GM12875 (cell line): Measurements from ENCODE around the gene USP17L15.
"Not testable (repeated sequence)": the region's sequence is repeated elsewhere in the genome, so short reads cannot be mapped to it uniquely, and the experiment has no call there.

Experiments
- H3K4me3 ChIP-seq: one replicate; pipeline ENCODE4 v1.5.1; 2011; ENCODE audit warnings: low read depth, low read length, control low read depth

The USP17L15 gene

DNA sequence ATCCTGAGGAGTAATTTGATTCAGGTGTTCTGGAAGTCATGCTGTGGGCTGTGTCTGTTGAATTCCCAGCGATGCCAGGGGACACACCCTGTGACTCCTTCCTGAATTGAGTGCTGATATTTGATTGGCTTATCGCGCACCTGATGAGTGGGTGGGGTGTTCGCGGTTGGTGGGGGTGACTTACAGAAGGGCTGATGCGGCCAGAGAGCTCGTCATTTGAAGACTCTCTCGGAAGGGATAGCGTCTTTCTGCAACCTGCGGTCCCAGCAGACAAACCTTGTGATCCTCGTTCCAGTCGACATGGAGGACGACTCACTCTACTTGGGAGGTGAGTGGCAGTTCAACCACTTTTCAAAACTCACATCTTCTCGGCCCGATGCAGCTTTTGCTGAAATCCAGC is at the start of gene USP17L15:
Gene USP17L15 (plus strand): TSS at position 301 of the 400 bp plus-strand sequence. CDS start 0 bp downstream, at position 301.
- not testable (repeated sequence) for H3K4me3 ChIP-seq

DNA sequence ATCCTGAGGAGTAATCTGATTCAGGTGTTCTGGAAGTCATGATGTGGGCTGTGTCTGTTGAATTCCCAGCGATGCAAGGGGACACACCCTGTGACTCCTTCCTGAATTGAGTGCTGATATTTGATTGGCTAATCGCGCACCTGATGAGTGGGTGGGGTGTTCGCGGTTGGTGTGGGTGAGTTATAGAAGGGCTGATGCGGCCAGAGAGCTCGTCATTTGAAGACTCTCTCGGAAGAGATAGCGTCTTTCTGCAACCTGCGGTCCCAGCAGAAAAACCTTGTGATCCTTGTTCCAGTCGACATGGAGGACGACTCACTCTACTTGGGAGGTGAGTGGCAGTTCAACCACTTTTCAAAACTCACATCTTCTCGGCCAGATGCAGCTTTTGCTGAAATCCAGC is 23.8 kb upstream of the USP17L15 start, which contains the start of gene USP17L10:
Gene USP17L10 (plus strand): TSS at position 301 of the 400 bp plus-strand sequence. CDS start 0 bp downstream, at position 301.
- H3K4me3 ChIP-seq, result not testable (repeated sequence)

- not testable (repeated sequence) for H3K4me3 ChIP-seq
Observed at GRCh38 chr4:9214701-9215100, 19.5 kb upstream of the USP17L15 start.

DNA sequence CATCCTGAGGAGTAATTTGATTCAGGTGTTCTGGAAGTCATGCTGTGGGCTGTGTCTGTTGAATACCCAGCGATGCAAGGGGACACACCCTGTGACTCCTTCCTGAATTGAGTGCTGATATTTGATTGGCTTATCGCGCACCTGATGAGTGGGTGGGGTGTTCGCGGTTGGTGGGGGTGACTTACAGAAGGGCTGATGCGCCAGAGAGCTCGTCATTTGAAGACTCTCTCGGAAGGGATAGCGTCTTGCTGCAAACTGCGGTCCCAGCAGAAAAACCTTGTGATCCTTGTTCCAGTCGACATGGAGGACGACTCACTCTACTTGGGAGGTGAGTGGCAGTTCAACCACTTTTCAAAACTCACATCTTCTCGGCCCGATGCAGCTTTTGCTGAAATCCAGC is 19.1 kb upstream of the USP17L15 start, which contains the start of gene USP17L11:
Gene USP17L11 (plus strand): TSS at position 301 of the 400 bp plus-strand sequence. CDS start 0 bp downstream, at position 301.
- H3K4me3 ChIP-seq, result not testable (repeated sequence)

DNA sequence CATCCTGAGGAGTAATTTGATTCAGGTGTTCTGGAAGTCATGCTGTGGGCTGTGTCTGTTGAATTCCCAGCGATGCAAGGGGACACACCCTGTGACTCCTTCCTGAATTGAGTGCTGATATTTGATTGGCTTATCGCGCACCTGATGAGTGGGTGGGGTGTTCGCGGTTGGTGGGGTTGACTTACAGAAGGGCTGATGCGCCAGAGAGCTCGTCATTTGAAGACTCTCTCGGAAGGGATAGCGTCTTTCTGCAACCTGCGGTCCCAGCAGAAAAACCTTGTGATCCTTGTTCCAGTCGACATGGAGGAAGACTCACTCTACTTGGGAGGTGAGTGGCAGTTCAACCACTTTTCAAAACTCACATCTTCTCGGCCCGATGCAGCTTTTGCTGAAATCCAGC is 14.3 kb upstream of the USP17L15 start, which contains the start of gene USP17L12:
Gene USP17L12 (plus strand): TSS at position 301 of the 400 bp plus-strand sequence. CDS start 0 bp downstream, at position 301.
- not testable (repeated sequence) for H3K4me3 ChIP-seq

GRCh38 chr4:9224596-9224995 is 9.6 kb upstream of the USP17L15 start, which contains the start of gene USP17L13:
TSS of gene USP17L13 (plus strand) at chr4:9224896. CDS start at chr4:9224896, 0 bp downstream.
- not testable (repeated sequence) for H3K4me3 ChIP-seq

DNA sequence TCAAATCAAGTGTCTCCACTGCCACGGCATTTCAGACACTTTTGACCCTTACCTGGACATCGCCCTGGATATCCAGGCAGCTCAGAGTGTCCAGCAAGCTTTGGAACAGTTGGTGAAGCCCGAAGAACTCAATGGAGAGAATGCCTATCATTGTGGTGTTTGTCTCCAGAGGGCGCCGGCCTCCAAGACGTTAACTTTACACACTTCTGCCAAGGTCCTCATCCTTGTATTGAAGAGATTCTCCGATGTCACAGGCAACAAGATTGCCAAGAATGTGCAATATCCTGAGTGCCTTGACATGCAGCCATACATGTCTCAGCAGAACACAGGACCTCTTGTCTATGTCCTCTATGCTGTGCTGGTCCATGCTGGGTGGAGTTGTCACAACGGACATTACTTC is 3.9 kb upstream of the USP17L15 start:
- not testable (repeated sequence) for H3K4me3 ChIP-seq

DNA sequence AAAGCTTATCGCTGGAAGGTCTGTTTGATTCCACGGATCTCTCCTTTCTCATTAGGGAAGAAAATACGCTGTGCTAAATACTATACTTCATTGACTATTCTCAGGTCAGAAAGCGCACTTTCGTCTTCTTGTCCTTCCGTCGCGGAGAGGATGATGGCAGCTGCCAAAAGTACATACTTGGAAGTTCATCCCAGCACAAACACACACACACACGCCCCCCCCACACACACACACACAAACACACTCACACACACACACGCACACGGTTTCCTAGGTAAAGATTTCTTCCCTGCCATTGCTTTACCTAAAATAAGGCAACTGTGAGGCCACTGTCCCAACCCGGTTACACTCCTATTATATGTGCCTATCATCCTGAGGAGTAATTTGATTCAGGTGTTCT is 4.3 kb downstream of the USP17L15 start:
- not testable (repeated sequence) for H3K4me3 ChIP-seq

DNA sequence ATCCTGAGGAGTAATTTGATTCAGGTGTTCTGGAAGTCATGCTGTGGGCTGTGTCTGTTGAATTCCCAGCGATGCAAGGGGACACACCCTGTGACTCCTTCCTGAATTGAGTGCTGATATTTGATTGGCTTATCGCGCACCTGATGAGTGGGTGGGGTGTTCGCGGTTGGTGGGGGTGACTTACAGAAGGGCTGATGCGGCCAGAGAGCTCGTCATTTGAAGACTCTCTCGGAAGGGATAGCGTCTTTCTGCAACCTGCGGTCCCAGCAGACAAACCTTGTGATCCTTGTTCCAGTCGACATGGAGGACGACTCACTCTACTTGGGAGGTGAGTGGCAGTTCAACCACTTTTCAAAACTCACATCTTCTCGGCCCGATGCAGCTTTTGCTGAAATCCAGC is 9.4 kb downstream of the USP17L15 start, which contains the start of gene USP17L17:
Gene USP17L17 (plus strand): TSS at position 301 of the 400 bp plus-strand sequence. CDS start 0 bp downstream, at position 301.
- H3K4me3 ChIP-seq, result not testable (repeated sequence)

DNA sequence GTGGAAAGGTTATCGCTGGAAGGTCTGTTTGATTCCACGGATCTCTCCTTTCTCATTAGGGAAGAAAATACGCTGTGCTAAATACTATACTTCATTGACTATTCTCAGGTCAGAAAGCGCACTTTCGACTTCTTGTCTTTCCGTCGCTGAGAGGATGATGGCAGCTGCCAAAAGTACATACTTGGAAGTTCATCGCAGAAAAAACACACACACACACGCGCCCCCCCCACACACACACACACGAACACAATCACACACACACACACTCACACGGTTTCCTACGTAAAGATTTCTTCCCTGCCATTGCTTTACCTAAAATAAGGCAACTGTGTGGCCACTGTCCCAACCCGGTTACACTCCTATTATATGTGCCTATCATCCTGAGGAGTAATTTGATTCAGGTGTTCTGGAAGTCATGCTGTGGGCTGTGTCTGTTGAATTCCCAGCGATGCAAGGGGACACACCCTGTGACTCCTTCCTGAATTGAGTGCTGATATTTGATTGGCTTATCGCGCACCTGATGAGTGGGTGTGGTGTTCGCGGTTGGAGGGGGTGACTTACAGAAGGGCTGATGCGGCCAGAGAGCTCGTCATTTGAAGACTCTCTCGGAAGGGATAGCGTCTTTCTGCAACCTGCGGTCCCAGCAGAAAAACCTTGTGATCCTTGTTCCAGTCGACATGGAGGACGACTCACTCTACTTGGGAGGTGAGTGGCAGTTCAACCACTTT is 13.9 kb downstream of the USP17L15 start, which contains the start of gene USP17L18:
Gene USP17L18 (plus strand): TSS at position 678 of the 728 bp plus-strand sequence. CDS start 0 bp downstream, at position 678.
- not testable (repeated sequence) for H3K4me3 ChIP-seq

DNA sequence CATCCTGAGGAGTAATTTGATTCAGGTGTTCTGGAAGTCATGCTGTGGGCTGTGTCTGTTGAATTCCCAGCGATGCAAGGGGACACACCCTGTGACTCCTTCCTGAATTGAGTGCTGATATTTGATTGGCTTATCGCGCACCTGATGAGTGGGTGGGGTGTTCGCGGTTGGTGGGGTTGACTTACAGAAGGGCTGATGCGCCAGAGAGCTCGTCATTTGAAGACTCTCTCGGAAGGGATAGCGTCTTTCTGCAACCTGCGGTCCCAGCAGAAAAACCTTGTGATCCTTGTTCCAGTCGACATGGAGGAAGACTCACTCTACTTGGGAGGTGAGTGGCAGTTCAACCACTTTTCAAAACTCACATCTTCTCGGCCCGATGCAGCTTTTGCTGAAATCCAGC is 18.9 kb downstream of the USP17L15 start, which contains the start of gene USP17L19:
Gene USP17L19 (plus strand): TSS at position 301 of the 400 bp plus-strand sequence. CDS start 0 bp downstream, at position 301.
- H3K4me3 ChIP-seq, result not testable (repeated sequence)

DNA sequence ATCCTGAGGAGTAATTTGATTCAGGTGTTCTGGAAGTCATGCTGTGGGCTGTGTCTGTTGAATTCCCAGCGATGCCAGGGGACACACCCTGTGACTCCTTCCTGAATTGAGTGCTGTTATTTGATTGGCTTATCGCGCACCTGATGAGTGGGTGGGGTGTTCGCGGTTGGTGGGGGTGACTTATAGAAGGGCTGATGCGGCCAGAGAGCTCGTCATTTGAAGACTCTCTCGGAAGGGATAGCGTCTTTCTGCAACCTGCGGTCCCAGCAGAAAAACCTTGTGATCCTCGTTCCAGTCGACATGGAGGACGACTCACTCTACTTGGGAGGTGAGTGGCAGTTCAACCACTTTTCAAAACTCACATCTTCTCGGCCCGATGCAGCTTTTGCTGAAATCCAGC is 23.6 kb downstream of the USP17L15 start, which contains the start of gene USP17L20:
Gene USP17L20 (plus strand): TSS at position 301 of the 400 bp plus-strand sequence. CDS start 0 bp downstream, at position 301.
- not testable (repeated sequence) for H3K4me3 ChIP-seq

- H3K4me3 ChIP-seq, result not testable (repeated sequence)
Observed at GRCh38 chr4:9262572-9262971, 28.4 kb downstream of the USP17L15 start, which contains the start of gene USP17L21. TSS of gene USP17L21 (plus strand) at chr4:9262872. CDS start at chr4:9262872, 0 bp downstream.

GRCh38 chr4:9267319-9267718 is 33.1 kb downstream of the USP17L15 start, which contains the start of gene USP17L22:
TSS of gene USP17L22 (plus strand) at chr4:9267619. CDS start at chr4:9267619, 0 bp downstream.
- H3K4me3 ChIP-seq, result not testable (repeated sequence)

GRCh38 chr4:9271719-9272118 is 37.5 kb downstream of the USP17L15 start:
- H3K4me3 ChIP-seq, result not testable (repeated sequence)
